GM19239 (cell line): ENCODE results near the gene RAP1A.

ENCODE experiments used
- DNase-seq: peaks from one replicate; pipeline ENCODE4 v3.0.0; 2011; ENCODE audit warnings: low spot score; ENCODE audit not compliant: insufficient read length
- FAIRE-seq: peaks from 2 replicates; lab custom pipeline; 2011; peaks lifted over from hg19 to GRCh38; lab: Jason Lieb, UNC

The RAP1A gene

GRCh38 chr1:111704776-111705175 lies 85.2 kb downstream of the RAP1A start:
- FAIRE-seq, result no peak
- no peak for DNase-seq

DNA sequence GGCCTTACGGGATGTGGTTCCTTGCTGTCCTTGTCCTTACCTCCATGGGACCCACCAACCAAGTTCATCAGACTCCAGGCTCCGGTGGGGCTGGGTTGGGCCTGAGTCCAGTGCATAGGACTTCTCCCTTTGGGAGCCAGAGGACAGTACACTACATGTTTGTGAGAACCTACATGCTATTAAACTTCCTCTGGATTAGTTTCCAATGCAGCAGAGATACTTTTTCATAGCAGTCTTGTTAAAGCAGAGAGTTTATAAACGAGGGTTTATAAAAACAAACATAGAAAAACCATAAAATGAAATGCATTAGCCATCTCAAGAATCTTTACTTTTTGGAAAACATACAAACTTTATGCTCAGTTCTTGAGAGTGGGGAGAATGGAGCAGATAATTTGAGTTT lies 86.3 kb downstream of the RAP1A start:
- DNase-seq (no peak), FAIRE-seq (no peak)

DNA sequence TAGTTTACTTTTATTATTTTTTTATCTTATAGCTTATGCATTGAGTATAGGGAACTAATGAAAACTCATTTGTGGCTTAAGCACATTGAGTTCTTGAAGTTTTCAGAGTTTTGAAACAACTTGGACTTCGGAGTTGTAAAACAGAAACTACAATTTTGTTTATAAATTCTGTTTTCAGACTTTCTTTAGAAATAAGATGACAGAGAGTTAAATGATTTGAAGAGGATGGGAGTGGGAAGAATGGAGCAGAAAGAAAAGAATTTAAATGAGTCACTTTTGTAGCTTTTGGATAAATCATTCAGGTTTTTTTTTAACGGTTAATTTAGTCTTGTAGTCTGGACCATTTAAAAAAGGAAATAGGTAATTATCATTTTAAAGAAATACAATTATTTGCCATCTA lies 87.3 kb downstream of the RAP1A start:
- FAIRE-seq, result no peak
- DNase-seq, result no peak

GRCh38 chr1:111707906-111708305 lies 88.3 kb downstream of the RAP1A start:
- DNase-seq (no peak), FAIRE-seq (no peak)

- no peak for FAIRE-seq
- no peak for DNase-seq
Measured at GRCh38 chr1:111709986-111710385, 90.4 kb downstream of the RAP1A start.

GRCh38 chr1:111716333-111716732 lies 96.7 kb downstream of the RAP1A start:
- no peak for FAIRE-seq

DNA sequence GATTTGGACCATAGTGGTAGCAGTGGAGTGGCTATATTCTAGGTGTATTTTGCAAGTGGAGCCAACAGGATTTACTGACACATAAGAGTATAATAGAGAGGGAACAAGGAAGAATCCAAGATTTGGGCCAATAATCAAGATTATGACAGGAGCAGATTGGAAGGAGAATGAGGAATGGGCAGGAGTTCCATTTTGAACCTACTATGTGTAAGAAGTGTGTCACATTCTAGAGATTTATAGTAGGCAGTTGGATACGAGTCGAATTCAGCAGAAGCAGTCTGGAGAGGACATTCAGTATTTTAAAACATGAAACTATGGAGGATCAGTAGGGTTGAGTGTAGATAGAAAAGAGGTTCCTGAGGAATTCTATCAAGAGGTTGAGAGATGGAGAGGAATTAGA lies 97.9 kb downstream of the RAP1A start:
- DNase-seq, result no peak
- FAIRE-seq, result no peak

More at GRCh38 chr1:111716333-111716732, 96.7 kb downstream of the RAP1A start:
- no peak for DNase-seq

DNA sequence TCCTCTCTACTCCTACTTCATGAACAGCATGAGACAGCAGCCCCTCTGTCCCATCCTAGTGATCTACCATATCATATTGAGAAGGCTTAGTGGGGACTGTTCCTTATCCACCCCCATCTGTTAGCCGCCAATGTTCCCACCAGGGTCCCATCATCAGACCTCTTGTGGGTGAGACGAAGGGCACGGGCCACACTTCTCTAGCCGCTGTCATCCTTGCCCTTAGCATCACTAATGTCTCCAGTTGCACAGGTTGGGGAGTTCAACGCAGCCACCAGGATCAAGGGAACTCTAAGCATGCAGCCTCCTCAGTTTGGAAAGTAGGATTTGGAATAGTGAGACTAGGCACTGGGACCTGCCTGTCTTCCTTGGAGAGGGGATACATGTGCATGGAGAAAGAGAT lies 99.5 kb downstream of the RAP1A start:
- FAIRE-seq, result no peak
- DNase-seq, result no peak

DNA sequence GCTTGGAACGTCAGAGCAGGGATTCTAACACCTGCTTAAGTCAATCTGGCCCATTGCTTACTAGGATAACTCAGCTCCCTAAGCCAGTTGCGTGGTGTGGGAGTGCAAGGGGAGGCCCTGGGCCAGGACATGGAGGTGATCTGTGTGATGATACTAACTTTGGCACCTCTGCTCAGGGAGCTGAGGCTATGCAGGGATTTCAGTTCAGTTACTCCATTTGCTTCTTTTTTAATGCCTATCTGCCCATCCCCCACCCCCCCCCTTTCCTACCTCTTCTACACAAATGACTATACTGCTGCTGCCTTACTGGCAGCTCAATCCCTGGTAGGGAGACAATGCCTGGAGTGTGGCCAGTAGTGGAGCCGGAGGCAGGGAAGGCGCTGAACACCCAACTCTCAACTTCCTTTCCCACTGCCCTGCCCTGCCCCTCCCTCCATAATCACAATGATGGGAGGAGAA lies 100.1 kb downstream of the RAP1A start:
- no peak for FAIRE-seq

GRCh38 chr1:111720274-111720976 lies 100.8 kb downstream of the RAP1A start:
- DNase-seq, result no peak
- FAIRE-seq, result no peak

More for the DNA sequence above, 100.1 kb downstream of the RAP1A start:
- no peak for DNase-seq

DNA sequence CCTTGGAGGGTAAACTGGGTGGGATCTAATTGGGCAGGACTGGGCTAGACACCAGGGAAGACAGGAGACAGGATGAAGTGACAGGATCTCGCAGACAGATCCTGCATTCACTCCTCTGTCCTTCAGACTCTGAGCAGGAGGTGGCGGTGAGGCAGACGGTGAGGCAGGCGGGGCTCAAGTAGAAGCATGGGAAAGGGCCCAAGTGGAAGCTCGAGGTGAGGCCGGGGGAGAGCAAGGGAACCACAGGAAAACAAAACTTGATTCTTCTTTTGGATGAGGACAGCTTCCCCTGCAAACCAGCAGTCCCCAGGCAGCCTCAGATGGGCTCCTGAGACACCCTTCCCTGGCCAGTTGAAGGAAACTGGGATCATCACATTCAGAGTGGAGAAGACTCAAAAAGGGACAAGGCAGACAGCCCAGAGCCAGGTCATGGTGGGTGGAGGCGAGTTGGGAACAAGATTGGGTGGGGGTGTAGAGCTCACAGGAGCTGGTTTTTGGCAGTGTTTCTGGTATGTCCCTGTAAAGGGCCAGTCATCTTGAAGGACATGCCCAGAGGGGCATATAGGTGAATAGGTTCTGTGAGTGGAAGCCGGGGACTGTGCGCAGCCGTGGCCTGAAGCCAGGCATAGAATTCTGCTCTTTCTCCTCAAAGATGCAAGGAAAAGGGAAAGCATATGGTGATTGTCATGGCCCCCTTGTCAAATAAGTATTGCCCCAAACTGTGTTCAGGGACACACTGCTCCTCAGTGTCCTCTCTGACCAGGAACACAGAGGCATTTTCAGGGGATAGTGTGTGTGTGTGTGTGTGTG lies 101.6 kb downstream of the RAP1A start:
- no peak for FAIRE-seq
- no peak for DNase-seq

DNA sequence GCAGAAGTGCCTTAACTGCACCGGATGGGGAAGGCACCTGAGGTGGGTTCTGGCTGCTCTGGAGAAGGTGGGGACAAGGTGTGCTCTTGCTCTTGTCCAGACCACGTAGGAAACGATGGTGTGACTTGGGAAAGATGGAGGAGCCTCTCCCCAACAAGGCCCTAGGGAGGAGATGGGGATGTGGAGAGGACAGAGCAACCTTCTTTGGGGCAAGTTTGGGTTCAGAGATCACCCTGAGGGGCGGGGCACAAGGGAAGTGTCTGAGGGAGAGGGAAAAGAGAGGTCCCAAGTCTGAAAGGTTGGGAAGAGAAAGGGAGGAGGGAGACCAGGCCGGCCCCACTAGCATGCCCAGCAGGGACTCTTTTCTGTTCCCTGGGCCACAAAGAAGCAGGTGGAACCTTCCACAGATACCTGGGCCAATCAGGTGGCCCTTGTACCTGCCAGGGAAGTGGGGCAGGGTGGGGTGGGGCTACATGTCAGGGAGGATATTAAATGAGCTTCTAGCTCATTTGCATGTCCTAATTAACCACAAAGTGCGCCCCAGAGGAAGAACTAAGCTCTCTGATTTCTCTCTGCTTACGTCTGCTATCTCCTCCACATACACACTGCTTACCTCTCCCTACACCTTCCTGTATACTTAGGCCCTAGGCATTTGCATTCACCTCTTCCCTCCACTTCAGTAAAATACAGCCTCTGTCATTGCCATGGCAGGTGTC lies 103.7 kb downstream of the RAP1A start:
- no peak for DNase-seq
- FAIRE-seq, result no peak

DNA sequence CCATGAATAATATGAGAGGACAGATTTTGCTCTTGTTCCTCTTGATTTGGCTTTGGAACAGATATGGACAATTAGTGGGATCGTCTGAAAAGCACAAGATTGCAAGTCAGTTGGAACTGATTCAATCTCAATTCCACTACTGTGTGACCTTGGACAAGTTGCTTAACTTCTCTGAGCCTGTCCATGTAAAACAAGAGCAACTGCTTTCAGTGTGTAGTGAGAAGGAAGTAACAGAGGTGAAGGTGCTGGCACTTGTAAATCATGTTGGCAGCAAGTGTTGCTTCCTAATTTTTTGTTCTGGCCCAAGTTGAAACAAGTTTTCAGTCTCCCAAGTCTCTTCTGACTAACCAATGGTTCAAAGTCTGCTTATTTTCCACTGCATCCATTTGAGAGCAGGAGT lies 104.3 kb downstream of the RAP1A start:
- FAIRE-seq, result no peak

DNA sequence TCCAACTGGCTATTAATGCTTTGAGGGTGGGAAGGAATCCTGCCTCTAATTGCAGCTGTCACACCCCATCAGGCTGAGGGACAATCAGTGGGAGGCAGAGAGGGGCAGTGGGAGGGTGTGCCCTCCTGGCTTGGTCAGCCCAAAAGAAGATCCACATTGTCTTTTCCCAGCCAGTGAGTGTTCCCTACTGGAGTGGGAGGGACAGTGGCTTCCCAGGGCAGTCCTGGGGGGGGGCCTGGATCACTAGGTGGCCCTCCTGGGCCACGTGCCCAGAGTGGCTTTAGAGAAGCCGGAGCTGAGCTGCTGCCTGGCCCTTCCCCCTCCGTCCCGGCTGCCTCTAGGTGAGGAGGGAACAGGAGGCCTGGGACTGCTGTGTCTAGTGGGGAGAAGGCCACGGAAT lies 105.6 kb downstream of the RAP1A start:
- no peak for DNase-seq
- no peak for FAIRE-seq

More for the DNA sequence above, 104.3 kb downstream of the RAP1A start:
- no peak for DNase-seq

DNA sequence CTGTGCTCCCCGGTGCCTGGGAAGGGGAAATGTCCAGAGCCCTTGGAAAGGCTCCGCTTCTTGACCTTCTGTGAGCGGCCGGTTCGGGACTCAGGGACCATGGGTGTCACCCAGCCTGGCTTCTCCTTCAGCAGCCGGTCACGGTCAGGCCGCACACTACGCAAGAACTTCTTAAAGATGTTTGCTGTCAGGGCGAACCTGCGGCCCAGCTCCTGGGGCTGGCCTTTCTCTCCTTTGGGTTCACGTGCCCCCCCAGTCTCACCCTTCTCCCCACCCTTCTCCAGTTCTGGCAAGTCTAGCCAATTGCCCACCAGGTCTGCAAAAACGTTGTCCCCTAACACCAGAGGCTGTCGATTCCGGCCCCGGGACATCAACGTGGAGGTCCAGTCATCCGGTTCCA lies 107.5 kb downstream of the RAP1A start:
- FAIRE-seq, result no peak
- DNase-seq, result no peak

DNA sequence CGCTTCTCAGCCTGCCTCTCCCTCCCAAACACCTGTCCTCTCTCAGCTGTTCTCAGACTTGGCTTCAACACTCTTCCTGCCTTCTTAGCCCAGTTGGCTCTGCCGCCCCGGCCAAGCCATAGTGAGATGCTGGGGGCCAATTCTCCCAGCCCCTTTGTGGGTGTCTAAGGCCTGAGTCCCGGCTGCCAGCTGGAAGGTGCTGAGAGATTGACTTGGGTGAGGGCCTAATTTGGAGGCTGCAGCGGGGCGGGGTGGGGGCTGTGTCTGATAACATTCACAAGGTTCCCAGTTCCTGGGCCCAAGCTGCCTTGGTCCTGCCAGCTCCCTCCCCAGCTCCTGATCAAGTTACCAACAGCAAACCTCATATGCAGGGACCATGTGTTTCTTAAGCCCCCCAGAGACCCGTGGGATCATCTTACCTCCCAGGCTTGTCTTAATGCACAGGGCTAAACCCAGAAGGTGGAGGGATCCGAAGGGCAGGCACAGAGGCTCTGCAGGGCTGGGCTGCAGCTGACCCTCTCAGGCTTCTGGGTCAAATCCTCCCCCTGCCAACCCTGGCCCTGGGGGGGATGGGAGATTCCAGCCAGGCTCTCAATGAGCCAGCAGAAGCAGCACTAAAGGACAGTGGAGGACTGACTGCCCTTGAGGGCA lies 109.8 kb downstream of the RAP1A start:
- no peak for DNase-seq
- FAIRE-seq, result no peak

DNA sequence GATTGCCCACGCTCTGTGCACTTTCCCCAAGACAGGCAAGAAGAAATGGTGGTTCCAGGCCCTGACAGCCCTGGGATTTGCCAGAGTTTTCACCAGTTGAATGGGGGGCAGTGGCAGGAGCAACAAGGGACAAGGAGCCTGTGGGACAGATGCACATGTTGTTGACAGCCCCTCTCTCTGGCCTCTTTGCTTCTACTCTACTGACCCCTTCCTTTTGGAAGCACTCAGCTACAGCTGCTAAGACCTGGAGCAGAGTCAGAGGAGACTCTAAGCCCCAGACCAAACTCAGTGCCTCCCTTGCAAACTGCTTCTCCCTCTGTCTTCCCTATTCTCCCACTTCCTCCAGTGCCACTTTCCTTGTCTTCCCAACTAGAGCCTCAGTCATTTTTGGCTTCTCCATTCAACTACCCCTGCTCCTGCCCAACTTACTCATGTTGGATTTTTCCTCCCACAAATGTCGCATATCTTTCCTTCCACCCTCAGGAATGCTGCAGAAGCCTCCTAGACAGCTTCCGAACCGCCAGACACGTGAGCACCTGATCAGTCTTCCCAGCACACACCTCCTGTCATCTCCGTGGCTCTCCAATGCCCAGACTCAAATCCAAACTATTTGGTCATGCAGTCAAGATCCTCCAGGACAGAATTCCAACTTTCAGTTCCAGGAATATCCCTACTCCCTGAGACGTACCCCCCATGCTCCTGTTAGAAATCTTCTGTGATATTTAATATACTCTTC lies 110.5 kb downstream of the RAP1A start:
- no peak for DNase-seq

DNA sequence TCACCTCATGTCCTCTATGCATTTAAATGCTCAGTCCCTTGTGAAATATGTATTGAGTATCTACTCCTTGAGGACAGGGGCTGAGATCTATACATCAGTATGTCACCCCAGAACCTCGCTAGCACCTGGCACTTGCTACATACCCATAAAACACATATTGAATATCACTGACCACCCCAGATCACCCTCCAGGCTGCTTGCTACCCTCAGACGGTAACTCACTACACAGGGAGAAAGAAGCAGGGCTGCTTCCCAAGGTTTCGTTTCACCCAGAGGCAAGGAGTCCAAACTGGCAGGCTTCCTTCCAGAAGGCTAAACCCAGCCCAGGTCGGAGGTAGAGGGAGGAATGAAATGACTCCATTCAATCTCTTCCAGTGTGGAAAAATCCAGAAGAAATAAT lies 111.1 kb downstream of the RAP1A start:
- FAIRE-seq (no peak), DNase-seq (no peak)

More for the DNA sequence above, 110.5 kb downstream of the RAP1A start:
- FAIRE-seq, result no peak

DNA sequence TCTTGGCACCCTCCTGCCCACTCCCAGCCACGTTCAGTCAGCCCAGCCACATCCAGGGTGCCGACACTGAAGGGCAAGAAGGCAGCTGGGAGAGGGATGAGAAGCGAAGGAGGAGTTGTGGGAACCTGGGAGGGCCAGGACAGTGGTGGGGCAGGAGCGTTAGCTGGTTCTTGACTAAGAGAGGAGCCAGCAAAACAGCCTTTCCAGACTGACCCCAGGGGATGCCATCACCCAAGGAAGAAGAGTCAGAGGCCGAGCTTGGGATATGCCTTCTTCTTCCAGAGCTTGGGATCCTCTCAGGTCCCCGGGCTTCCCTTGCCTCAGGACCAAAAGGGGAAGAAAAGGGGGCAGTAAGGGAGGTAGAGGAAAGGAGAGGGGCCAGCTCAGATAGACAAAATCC lies 112.4 kb downstream of the RAP1A start:
- no peak for DNase-seq
- FAIRE-seq, result no peak

DNA sequence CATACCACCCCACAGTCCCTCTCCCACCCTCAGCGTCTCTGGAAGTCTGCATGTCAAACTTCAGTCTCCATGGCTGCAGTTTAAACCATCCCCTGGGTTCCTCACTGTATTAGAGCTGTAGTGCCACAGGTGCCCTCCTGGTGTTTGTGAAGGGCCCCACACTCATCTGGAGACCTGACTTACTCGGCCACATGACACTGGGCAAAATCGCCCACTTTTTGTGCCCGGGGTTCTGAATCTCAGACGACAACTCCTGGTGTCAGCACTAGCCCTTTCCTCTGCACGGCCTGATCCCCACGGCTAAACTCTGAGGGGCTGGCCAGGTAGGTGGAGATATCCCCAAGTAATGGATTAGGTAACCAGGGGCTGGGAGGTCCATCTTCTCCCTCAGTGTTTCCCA lies 113.1 kb downstream of the RAP1A start:
- no peak for DNase-seq

More for the DNA sequence above, 113.1 kb downstream of the RAP1A start:
- FAIRE-seq, result no peak
